GM18499 (cell line): Measurements from ENCODE around the gene ZBTB40.

Source experiments
- ATAC-seq: cut with Tn5 transposase; IDR thresholded peaks from one replicate; pipeline ENCODE4 v1.9.1; 2021; ENCODE audit warnings: moderate number of reproducible peaks; ENCODE audit not compliant: insufficient read depth, unreplicated experiment

ZBTB40 gene

DNA sequence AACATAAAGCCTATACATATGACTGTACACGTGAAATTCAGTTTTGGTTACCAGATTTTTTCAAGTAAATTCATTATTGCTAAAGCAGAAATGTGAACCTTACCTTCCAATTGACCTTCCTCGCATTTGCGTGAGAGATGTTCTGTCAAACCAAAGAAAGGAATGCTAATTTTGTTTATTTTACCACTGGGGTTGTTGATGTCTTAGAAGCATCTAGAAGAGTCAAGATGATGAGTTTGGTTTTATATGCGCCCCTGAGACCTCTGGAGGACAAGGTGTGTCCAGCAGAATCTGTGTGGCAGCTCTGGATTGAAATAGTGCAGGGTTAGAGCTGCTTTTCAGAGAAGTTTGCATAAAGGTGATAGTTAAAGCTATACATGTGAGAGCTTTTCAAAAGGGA, 48.4 kb downstream of the ZBTB40 start:
- ATAC-seq: no peak

- no peak for ATAC-seq
These were observed 48.8 kb downstream of the ZBTB40 start for GRCh38 chr1:22500471-22500870.

GRCh38 chr1:22502202-22502601, 50.6 kb downstream of the ZBTB40 start:
- ATAC-seq: no peak

- no peak for ATAC-seq
These were observed 52.2 kb downstream of the ZBTB40 start for GRCh38 chr1:22503721-22504410.

DNA sequence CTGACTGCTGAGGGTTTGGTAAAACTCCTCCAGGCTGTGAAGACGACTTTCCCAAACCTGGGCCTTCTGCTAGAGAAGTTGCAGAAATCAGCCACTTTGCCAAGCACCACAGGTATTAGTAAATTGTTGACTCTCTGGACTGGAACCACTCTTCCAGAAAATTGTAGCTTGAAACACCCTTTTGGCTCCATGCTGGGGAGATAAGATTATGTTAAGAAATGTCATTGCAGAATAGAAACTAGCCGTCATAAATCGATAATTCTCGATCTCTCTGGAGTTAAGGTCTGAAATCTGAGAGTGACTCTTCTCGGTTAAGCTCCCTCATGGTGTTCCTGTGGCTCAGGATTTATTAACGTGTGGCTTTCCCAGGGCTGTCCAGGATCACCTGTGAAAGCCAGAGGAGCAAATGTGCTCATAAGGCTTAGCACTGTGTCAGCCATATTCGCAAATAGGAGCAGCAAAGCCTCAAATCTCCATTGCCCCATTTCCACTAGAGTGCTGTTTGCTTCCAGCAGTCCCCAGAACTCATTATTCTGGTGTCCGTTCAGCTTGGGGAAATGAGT, 54.6 kb downstream of the ZBTB40 start:
- ATAC-seq: no peak

DNA sequence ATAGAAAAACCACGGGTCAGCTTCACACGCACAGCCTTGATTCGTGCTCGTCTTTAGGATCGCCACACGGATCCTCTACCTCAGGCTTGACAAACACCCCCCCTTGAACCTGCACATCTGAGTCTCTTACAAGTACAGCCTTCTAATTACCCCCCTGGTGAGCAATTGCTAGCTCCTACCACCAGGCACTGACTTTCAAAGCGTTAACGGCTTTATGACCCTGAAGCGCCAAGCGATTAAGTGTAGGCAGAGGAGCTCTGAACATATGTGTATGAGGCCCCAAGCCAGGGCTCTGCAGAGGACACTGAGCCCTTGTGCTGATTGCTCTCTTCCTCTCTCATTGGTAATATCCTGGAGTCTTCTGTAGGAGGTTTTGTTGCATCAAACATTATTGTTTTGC, 55.9 kb downstream of the ZBTB40 start:
- ATAC-seq: no peak

DNA sequence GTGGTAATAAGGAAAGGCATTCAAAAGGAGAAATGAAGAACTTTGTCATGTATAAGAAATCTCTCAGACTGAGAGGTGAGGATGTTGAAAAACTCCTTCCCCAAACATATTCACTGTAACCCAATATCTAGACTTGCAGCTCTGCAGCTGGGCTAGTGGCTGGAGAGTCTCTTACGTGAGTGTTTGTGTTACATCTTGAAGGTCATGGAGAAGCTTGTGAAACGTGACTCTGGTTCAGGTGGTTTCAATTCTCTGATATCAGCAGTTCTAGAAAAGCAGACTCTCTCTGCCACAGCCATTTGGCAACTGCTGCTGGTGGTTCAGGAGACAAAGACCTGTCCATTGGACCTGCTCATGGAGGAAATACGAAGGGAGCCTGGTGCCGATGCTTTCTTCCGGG, 56.7 kb downstream of the ZBTB40 start:
- ATAC-seq: no peak

GRCh38 chr1:22508991-22509390, 57.3 kb downstream of the ZBTB40 start:
- no peak for ATAC-seq

- ATAC-seq: no peak
These were observed 58.2 kb downstream of the ZBTB40 start for GRCh38 chr1:22509815-22510214.

DNA sequence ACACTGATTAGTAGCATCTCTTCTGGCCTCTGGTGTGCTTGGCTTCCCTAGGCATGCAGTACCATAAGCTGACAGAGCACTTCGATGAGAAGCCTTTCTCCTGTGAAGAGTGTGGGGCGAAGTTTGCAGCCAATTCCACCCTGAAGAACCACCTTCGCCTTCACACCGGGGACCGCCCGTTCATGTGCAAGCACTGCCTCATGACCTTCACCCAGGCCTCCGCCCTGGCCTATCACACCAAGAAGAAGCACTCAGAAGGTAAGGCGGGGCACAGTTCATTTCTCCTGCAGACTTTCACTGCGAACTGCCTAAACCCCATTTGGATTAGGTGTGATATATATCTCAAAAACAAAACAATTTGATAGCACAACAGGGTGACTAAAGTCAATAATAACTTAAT, 61.2 kb downstream of the ZBTB40 start:
- ATAC-seq: no peak

- ATAC-seq: no peak
These were observed 65.4 kb downstream of the ZBTB40 start for GRCh38 chr1:22516906-22517571.

GRCh38 chr1:22517956-22518355, 66.3 kb downstream of the ZBTB40 start:
- no peak for ATAC-seq

DNA sequence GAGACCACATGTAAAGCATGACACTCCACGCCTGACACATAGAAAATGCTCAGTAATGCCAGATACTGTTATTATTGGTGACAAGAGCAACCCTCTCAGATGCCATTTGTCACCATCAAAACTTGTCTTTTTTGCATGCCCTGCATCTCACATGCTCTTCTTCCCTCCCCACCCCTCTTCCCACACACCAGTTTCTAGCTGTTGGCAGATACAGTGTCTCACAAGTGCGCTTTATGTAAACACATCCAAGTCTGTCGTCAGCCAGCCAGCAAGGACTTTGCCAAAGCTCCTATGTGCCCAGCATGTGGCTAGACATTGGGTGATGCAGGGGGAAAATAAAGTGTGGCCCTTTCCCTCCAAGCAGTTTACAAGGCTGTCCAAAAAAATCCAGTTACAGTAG, 66.7 kb downstream of the ZBTB40 start:
- no peak for ATAC-seq

GRCh38 chr1:22520871-22521270, 69.2 kb downstream of the ZBTB40 start:
- no peak for ATAC-seq

DNA sequence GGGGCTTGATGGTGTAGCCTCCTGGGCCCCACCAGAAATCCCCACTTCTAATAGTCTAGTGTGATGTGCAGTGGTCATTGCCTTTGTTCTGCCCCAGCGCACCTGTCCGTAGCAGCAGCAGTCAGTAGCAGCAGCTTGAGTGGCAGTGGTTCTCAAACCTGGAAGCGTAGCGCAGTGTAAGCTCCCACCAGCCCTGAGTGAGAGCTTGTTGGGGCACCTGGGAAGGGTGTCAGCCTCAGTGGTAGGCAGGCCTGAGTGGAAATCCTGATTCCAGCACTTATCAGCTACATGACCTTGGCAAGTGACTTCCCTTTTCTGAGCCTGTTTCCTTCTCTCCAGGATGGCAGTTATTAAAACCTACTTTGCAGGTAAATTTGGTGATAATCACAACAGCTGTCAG, 70.0 kb downstream of the ZBTB40 start:
- ATAC-seq: no peak

- ATAC-seq: no peak
These were observed 70.6 kb downstream of the ZBTB40 start for GRCh38 chr1:22522221-22522743.

- no peak for ATAC-seq
These were observed 72.8 kb downstream of the ZBTB40 start for GRCh38 chr1:22524481-22524880.

- no peak for ATAC-seq
These were observed 73.6 kb downstream of the ZBTB40 start for GRCh38 chr1:22525211-22525610.

- no peak for ATAC-seq
These were observed 74.0 kb downstream of the ZBTB40 start for GRCh38 chr1:22525646-22526045.

DNA sequence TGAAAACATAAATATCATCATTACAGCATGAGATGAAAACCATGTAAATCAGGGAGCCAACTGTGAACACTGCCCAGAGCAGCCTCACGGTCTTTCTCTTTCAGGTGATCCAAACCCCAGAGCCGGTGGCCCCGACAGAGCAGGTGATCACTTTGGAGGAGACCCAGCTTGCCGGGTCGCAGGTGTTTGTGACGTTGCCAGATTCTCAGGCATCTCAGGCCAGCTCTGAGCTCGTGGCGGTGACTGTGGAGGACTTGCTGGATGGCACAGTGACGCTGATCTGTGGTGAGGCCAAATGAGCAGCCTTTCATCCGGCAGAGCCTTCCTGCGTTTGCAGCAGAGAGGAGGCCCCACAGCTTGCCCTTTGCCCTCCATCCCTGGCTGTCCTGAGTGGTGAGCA, 74.4 kb downstream of the ZBTB40 start:
- no peak for ATAC-seq

DNA sequence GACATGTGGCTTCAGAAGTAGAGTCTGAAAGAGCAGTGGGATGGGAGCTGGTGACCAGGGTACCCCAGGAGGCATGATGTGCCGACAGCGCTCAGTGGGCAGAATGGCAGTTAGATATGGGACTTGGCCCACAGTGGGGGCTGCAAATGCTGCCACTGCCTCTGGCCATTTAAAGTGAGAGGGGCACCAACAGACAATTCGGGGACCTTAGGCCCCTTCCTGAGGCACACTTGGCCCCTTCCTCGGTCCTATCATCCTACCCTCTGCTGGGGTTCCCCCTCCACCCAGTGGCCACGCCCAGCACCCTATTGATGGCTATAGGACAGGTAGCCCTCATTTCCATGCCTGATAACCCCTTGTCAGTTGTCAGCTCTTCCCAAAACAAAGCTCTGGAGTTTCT, 75.0 kb downstream of the ZBTB40 start:
- ATAC-seq: no peak

DNA sequence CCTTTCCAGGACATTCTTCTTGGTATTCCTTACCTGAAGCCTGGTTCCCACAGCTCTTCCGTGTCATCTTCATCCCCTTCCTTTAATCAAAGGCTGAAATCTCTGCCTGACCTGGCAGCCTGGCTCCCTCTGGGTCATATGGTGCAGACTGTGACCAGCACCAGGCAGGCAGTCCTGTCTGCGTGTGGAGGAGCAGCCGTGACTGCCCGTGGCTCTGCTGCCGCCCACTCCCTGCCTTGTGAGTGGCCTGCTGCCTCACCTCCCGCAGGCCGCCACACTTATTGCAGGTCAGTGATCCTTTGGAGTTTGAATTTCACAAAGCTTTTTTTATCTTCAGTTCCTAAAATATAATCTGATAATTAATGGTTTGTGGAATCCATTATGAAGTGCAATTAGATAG, 75.5 kb downstream of the ZBTB40 start:
- no peak for ATAC-seq
